ENCODE data around the gene RNF126.
"Not testable (repeated sequence)": the region's sequence is repeated elsewhere in the genome, so short reads cannot be mapped to it uniquely, and the experiment has no call there.

Gene RNF126

GRCh38 chr19:609004-609346 lies 54.0 kb downstream of the RNF126 start:
- no peak for FAIRE-seq

GRCh38 chr19:608155-609003 lies 54.6 kb downstream of the RNF126 start:
- no peak for FAIRE-seq

DNA sequence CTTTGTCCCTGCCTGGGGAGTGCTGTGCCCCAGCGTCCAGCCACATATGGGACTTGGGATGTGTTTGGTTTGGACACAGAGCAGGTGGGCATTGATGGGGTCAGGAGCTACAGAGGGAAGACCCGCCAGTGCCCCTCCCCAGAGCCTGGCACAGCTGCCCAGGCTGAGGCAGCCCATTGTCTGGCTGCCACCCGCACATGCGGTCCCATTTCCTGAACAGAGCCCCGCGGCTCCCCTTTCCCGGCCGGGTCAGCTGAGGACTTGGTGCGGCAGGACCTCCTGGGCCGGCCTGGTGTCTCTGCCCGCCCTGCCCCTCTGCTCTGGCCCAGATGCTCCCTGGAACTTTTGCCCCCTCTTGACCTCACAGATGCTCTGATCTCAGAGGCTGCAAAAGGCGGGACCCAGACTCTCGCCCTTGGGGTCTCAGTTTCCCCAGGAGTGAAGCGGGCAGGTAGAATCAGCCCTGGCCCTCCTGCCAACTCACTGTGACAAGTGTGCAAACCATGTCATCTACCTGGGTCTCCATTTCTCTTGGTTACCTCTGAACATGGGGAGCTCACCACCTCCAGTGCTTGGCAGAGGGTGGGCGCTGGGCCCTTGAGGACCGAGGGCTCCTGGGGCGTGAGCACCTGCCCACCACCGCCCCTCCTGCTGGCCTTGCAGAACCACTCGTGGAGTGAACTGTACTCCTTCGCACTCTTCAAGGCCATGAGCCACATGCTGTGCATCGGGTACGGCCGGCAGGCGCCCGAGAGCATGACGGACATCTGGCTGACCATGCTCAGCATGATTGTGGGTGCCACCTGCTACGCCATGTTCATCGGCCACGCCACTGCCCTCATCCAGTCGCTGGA lies 55.5 kb downstream of the RNF126 start:
- FAIRE-seq: no peak

GRCh38 chr19:605061-605971 lies 57.7 kb downstream of the RNF126 start:
- not testable (repeated sequence) for FAIRE-seq

DNA sequence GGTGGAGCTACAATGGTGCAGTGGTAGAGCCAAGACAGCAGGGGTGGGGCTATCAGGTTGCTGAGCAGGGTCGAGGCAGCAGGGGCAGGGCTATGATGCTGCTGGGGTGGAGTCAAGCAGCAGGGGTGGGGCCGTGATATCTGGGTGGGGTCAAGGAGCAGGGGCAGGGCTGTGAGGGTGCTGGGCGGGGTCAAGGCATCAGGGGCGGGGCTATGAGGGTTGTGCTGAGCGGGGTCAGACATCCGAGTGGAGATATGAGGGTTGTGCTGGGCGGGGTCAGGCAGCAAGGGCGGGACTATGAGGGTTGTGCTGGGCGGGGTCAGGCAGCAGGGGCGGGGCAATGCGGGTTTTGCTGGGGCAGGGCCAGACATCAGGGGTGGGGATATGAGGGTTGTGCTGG lies 58.7 kb downstream of the RNF126 start:
- FAIRE-seq: no peak

- not testable (repeated sequence) for FAIRE-seq
Measured at GRCh38 chr19:603779-604178, 59.2 kb downstream of the RNF126 start.

DNA sequence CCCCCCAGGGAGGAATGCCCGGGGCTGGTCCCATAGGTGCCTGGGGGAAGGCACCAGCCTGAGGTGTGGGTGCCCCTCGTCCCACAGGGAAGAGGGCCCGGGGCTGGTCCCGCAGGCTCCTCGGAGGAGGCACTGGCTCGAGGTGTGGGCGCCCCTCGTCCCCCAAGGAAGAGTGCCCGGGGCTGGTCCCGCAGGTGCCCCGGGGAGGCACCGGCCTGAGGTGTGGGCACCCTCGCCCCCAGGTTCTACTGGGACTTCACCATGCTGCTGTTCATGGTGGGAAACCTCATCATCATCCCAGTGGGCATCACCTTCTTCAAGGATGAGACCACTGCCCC lies 59.7 kb downstream of the RNF126 start:
- FAIRE-seq: not testable (repeated sequence)

GRCh38 chr19:602391-603301 lies 60.4 kb downstream of the RNF126 start:
- no peak for FAIRE-seq

GRCh38 chr19:601790-602189 lies 61.2 kb downstream of the RNF126 start:
- FAIRE-seq: no peak

GRCh38 chr19:601310-601709 lies 61.7 kb downstream of the RNF126 start:
- FAIRE-seq: no peak
